GM19238 (cell line): ENCODE results near the gene ATP6V0E2.

Experiments
- DNase-seq: peaks from one replicate; pipeline ENCODE4 v3.0.0; 2011; ENCODE audit warnings: low spot score; ENCODE audit not compliant: insufficient read length

Gene ATP6V0E2

GRCh38 chr7:149861728-149862045, 12.1 kb upstream of the ATP6V0E2 start:
- no peak for DNase-seq

DNA sequence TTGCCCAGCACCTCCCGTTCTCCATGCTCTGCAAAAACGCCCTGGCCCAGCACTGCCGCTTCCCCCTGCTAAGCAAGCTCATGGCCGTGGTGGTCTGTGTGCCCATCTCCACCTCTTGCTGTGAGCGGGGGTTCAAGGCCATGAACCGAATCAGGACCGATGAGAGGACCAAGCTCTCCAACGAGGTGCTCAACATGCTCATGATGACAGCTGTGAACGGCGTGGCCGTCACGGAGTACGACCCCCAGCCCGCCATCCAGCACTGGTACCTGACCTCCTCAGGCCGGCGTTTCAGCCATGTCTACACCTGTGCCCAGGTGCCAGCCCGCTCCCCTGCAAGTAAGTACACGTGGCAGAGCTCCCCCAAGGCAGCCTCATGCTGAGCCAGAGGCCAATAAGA, 11.6 kb upstream of the ATP6V0E2 start:
- no peak for DNase-seq

DNA sequence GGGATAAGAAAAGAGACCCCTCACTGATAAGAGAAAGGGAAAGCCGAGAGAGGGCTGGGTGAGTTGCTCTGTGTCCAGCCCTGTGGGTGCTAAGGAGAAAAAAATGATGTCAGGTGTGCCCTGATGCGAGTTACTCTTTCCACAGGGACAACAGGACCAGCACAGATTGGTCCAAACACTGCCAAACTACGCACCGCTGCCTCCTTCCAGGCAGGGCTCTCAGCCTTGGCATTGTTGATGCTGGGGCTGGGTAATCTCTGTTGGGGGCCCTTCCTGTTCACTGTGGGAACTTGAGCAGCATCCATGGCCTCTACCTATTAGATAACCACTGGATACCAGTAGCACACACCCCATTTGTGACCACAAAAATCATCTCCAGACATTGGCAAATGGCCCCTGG, 10.3 kb upstream of the ATP6V0E2 start:
- DNase-seq = no peak

DNA sequence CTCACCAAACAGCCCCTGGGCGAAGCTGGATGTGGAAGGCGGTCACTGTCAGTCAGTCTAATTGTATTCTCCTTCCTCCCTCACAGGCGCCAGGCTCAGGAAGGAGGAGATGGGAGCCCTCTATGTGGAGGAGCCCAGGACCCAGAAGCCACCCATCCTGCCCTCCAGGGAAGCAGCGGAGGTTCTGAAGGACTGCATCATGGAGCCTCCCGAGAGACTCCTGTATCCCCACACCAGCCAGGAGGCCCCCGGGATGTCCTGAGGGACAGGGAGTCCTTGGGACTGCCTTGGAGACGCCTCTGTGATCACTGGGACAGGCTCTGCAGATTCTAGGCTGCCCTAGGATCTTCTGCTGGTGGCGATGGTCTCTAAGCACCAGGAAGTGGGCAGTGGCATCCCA, 9.7 kb upstream of the ATP6V0E2 start:
- DNase-seq = no peak

DNA sequence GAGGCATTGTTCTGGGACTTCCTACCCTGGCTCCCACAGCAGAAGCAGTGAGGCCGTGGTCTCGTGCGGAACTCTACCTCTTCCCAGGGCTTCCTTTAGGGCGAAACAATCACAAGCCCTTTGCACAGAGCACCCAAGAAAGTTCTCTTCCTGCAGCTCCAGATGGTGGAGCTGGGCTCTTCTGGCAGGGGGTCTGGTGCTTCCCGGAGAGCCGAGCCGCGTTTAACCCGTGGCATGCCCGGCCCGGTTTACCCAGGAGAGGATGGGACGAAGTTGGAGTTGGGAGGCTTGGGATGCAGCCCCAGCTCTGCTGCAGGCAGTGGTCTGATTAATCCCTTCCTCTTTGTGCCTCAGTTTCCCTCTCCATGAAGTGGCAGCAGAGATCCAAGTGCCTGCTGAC, 9.0 kb upstream of the ATP6V0E2 start:
- no peak for DNase-seq

GRCh38 chr7:149865437-149865836, 8.3 kb upstream of the ATP6V0E2 start:
- DNase-seq = peak; percentile 50

DNA sequence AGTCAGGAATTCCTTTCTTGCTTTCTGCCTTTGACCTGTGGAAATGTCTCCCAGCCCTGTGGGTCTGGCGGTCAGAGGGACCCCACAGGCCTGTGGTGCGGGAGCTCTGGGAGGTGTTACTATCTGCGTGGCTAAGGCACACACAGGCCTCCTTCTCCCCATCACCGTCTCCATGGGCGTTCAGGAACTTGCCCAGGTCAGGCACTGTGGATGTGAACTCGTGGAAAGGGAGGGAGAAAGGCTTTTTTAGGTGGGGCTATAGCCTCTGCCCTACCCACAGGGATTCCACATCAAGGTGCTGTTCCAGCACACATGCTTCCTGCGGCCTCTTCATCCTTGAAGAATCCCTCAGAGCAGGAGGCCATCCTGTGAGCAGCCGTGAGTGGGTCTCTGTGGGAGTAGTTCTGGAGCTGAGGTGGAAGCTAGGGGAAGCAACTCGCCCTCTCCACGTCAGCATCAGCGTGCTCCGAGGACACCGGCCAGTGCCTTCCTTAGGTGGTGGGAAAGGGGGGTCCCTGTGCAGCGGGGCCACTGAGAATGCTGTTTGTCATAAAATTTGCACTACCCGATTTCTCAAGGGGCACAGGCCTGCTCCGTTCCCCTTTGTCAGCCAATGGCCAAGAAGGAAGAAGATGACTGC, 7.5 kb upstream of the ATP6V0E2 start:
- DNase-seq = no peak

DNA sequence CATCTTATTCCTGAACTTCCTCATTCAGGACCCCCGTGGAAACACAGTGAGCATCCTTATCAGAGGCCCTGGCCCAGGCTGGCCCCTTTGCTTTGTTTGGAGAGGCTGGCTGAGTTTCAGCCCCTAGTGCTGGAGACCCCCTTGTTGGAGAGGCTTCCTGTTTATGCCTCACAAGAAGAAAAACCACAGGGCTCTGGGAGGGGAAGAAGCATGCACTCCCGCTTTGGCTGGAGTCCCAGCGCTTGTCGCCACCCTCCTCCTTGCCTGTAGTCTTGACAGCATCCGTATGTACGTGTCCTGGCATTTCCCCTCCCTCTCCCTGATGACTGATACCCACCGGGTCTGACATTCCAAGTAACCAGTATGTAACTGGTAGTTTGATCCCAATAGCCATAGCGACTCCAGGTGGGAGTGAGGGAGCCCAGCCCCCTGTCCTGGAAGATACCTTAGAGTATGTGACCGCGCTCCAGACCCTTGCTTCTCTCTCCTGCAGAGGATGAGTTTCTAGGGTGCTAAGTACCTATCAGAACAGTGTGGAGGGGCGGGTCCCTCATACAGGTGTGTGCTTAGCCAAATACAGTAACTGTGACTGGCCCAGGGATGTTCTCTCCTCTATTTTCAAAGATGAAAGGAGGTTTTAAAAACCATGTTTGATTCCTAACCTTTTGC, 6.9 kb upstream of the ATP6V0E2 start:
- DNase-seq = no peak

GRCh38 chr7:149867762-149868622, 5.8 kb upstream of the ATP6V0E2 start:
- no peak for DNase-seq

DNA sequence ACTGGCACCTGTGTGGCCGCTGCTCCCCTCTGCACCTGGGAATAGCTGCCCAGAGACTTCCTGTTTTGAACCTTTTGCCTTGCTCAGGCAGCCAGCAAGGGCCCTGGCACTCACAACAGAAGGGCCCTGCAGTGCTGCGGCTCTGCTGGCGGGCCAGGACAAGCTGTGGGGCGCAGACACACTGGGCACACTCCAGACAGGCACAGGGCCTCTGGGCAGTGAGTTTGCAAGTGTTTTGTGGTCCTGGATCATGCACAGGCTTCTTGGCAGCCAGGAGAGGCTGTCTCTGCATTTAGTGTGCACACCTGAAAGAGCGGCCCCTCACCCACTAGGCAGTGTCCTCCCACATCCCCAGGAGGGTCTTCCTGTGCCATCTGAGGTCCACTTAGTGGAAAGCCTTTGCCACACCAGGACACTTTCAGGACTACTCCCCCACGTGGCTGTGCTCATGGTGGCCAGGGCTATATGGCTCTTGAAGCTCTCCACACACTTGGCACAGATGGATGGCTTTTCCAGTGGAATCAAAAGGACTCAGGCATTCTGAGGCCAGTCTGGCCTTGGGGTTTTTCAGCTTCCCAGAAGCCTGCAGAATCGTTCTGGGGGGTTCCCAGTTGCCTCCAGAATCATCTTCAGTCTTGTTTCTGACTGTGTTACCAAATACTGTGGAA, 5.0 kb upstream of the ATP6V0E2 start:
- no peak for DNase-seq

- no peak for DNase-seq
Observed at GRCh38 chr7:149869291-149869650, 4.5 kb upstream of the ATP6V0E2 start.

DNA sequence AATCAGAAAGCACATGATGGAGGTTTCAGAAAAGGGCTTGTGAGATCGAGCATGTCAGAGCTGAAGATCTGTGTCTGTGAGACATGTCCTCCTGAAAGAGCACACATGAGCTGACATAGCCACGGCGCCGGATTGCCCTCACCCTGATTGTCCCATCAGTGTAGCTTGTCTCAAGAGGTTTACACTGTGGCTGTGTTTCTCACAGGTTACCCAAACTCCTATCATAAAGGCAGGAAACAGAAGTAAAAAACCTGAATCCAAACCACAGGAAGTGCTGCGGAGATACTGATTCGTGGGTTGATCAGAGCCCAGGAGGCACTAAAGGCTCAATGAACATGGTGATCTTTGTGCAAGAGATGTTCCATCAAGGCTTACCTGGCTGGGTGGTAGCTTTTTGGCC, 3.9 kb upstream of the ATP6V0E2 start:
- no peak for DNase-seq

- no peak for DNase-seq
Observed at GRCh38 chr7:149870274-149870673, 3.5 kb upstream of the ATP6V0E2 start.

DNA sequence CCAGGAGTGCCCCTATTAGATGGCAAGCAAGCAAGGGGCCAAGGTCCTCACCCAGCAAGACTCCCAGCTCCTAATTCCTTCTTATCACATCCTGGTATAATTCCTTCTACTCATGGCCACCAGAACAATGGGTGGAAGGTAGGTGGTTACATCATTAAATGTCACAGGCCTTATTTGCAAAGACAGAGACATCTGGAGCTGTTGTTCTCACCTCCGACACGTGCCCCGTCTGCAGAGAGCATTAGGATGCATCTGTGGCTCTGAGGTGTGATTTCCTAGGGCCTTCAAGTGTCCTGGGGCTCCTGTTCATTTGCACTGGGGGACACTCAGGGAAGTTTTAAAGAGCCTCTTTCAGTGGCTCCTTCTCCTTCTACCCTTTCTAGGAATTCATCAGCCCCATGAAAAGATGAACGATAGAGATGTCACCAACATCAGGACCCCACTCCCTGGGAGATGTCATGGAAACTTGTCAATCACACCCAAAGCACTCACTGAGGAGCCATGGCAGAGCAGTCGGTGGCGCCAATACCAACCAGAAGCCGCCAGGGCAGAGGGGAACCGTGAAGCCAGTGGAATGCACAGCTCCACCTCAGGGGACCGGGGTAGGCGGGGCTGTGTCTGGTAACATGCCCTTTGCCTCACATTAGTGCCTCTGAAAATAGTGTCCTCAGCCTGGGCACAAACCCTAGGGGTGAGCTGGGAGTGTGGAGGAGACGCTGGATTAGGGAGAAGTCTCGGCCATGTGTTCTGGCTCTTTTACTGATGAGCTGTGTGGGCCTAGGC, 2.9 kb upstream of the ATP6V0E2 start:
- no peak for DNase-seq

DNA sequence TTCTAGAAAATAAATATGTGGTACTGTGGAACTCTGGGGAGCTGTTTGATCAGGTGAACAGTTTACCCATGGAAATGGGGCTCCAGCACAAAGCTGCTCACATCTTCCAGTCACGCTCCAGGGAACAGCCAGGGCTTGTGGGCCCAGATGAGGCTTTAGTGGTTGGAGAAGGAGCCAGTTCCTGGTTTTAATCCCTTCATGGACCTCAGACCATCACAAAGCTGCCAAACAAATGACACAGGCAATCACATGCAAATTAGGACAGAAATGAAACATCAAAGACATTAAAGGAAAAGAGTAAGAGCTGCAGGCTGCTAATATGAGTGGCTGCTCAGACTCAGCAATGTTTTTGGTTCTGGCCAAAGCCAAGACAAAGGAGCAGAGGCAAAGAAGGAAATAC, 2.2 kb upstream of the ATP6V0E2 start:
- no peak for DNase-seq

DNA sequence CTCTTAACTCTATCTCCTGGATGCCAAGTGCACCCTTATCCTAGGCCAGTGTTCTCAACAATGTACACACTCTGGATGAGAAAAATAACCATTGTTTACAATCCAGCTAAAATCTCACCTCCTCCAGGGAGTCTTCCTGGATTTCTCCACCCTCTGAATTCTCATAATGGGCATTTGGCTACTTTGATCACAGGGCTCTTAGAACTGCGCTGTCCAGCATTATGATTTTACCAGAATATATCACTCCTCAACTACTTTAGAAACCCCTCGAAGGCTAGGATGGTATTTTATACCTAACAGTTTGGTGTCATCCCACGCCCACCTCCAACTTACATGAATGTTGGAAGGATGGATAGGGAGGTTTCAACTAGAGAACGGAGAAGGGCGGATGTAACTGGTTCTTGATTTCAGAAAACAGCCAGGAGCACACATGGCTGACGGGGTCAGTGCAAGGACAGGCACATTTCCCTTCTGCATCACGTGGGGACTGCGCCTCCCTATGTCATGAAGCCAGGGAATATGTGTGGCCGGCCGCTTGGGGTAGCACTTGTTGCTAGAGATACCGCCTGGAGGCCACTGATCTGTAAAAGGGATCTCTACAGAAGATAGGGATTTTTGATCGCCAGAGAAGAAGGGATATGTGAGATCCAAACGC, 1.2 kb upstream of the ATP6V0E2 start:
- DNase-seq = no peak

DNA sequence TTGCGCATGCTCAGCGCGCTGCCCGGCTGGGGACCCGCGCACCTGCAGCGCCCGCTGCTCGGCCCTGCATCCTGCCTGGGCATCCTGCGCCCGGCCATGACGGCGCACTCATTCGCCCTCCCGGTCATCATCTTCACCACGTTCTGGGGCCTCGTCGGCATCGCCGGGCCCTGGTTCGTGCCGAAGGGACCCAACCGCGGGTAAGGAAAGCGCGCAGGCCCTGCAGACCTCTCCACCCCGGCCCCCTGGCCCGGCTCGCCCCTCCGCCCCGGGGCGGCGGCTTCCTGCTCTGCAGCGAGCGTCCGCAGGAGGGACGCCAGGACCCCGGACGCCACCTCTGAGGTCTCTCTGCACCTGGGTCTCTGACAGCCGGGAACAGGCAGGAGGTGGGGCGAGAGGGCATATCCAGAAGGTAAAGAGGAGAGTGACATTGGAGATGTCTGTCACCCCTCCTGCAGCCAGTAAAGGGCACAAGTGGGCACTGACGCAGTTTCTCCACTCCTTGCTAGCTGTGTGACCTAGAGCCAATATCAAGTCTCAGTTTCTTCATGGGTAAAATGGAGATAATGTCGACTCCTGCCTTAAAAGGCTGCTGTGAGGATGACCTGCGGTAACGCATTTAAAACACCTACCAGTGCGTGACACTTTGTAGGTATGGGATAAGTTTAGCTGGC, 338 bp downstream of the ATP6V0E2 start:
- DNase-seq = no peak

- no peak for DNase-seq
Observed at GRCh38 chr7:149874644-149875028, 867 bp downstream of the ATP6V0E2 start.

DNA sequence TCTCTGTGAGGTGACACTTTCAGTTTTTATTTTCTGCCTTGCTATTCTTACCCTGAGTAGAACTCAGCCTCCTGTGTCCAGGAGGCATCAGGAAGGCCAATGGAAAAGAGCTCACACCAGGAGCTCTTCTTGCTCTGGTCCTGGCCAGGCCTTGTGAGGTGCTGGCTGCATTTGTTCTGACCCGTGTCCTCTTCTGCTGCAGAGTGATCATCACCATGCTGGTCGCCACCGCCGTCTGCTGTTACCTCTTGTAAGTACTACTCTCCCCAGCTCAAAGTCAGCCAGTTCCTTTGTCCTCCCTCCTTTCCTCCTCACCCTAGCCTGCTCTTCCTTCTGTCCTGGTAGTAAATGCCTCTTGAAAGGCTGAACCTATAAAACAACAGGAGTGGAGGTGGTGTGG, 1.6 kb downstream of the ATP6V0E2 start:
- DNase-seq = no peak

DNA sequence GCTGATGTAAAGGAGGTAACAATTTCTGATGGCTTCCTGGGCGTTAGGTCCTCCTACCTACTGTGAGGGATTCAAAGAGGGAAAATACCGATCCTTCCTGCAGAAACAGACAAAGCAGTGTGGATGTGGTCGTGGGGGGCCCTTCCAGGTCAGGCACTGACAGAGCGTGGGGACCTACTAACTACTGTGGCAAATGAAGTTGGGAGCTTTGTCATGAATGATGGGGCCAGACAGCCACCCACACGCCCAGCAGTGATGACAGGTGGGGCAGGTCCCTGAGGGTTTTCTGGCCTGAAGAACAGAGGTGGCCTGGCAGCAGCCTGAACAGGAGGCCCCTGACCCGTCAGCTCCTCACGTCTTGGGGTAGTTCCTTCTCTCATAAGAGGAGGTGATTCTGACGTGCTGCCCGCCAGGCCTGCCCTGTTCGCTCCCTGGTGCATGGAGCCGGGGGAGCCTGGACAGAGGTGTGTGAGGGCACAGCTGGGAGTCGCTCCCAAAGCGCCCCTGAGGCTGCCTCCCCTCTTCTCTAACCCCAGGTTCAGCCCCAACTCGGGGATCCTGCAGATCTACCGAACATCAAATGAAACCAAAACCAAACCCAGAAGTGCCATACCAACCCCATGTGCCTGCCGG, 4.2 kb downstream of the ATP6V0E2 start:
- no peak for DNase-seq
